IMR-90 (cell line): Measurements from ENCODE around the gene AGAP1. TPM values are rescaled to one million over a fixed set of nuclear protein-coding genes. Genes with fewer than 3 reads are reported as not detected.

Experiments
- ATAC-seq: fragments of 200-7000 bp; cut with Tn5 transposase; 2 replicates; pipeline ENCODE4 v1.9.1; 2020; ENCODE audit warnings: low read depth, mild to moderate bottlenecking, moderate library complexity
- BruUV-seq: library from RNA; stranded (reverse); fragments of 400-500 nt; replicated peaks from 2 replicates; lab custom pipeline; 2021; lab: Mats Ljungman, UMichigan
- CTCF ChIA-PET: fragments of 300-600 bp; formaldehyde crosslinking; extraction: SDS; loops from one replicate; lab custom pipeline; 2021; ENCODE audit warnings: antibody characterized with exemption; lab: Yijun Ruan, JAX
- POLR2A ChIA-PET: fragments of 300-600 bp; sonication (Branson Sonifier 250); formaldehyde crosslinking; loops from one replicate; lab custom pipeline; 2022; ENCODE audit warnings: antibody characterized with exemption; ENCODE audit not compliant: unreplicated experiment; lab: Charles Lee
- DNase-seq: peaks from one replicate; pipeline ENCODE4 v3.0.0; 2013
- H2AFZ ChIP-seq: replicated peaks from 2 replicates; pipeline ENCODE3; 2013; ENCODE audit warnings: low read length, mild to moderate bottlenecking; ENCODE audit not compliant: poor library complexity
- H2AK5ac ChIP-seq: 2 replicates; pipeline ENCODE4 v1.6.1; 2013; ENCODE audit warnings: low read depth, low read length, inconsistent platforms
- H2AK9ac ChIP-seq: replicated peaks from 2 replicates; pipeline ENCODE3; 2013; ENCODE audit warnings: mild to moderate bottlenecking, low read depth, low read length, moderate library complexity; ENCODE audit not compliant: poor library complexity
- H2BK120ac ChIP-seq: 2 replicates; pipeline ENCODE4 v1.6.1; 2013; ENCODE audit warnings: low read depth, low read length, inconsistent platforms
- H2BK15ac ChIP-seq: 3 replicates; pipeline ENCODE4 v1.6.1; 2013; ENCODE audit warnings: low read depth, low read length, inconsistent platforms
- H2BK20ac ChIP-seq: 2 replicates; pipeline ENCODE4 v1.6.1; 2013; ENCODE audit warnings: low read depth, mild to moderate bottlenecking, inconsistent platforms, low read length, moderate library complexity
- H2BK5ac ChIP-seq: 2 replicates; pipeline ENCODE4 v1.6.1; 2013; ENCODE audit warnings: mild to moderate bottlenecking, low read depth, low read length, inconsistent platforms; ENCODE audit not compliant: poor library complexity, severe bottlenecking
- H3K14ac ChIP-seq: replicated peaks from 2 replicates; pipeline ENCODE4 v1.6.1; 2013; ENCODE audit warnings: low read depth, low read length, inconsistent platforms
- H3K18ac ChIP-seq: 2 replicates; pipeline ENCODE4 v1.6.1; 2013; ENCODE audit warnings: low read depth, low read length, control low read depth
- H3K23ac ChIP-seq: 2 replicates; pipeline ENCODE4 v1.6.1; 2013; ENCODE audit warnings: low read depth, low read length, inconsistent platforms
- H3K27ac ChIP-seq: 2 replicates; pipeline ENCODE4 v1.5.1; 2013; ENCODE audit warnings: mild to moderate bottlenecking, control low read depth, low read length; ENCODE audit not compliant: insufficient read depth
- H3K27me3 ChIP-seq: 2 replicates; pipeline ENCODE4 v1.6.1; 2013; ENCODE audit warnings: low read length; ENCODE audit not compliant: control insufficient read depth, insufficient read depth
- H3K36me3 ChIP-seq: 2 replicates; pipeline ENCODE4 v1.6.1; 2013; ENCODE audit warnings: low read length, mixed read lengths; ENCODE audit not compliant: control insufficient read depth, insufficient read depth
- H3K4ac ChIP-seq: 2 replicates; pipeline ENCODE4 v1.6.1; 2013; ENCODE audit warnings: low read depth, low read length, inconsistent platforms
- H3K4me1 ChIP-seq: 2 replicates; pipeline ENCODE4 v1.6.1; 2013; ENCODE audit warnings: low read length, mixed read lengths; ENCODE audit not compliant: control insufficient read depth, insufficient read depth
- H3K4me2 ChIP-seq: 2 replicates; pipeline ENCODE4 v1.6.1; 2013; ENCODE audit warnings: low read depth, mild to moderate bottlenecking, control low read depth, low read length, moderate library complexity
- H3K4me3 ChIP-seq: 2 replicates; pipeline ENCODE4 v1.5.1; 2013; ENCODE audit warnings: low read depth, mild to moderate bottlenecking, control low read depth, low read length, moderate library complexity; ENCODE audit not compliant: insufficient read depth
- H3K56ac ChIP-seq: 2 replicates; pipeline ENCODE4 v1.6.1; 2013; ENCODE audit warnings: low read length, inconsistent platforms; ENCODE audit not compliant: insufficient read depth; ENCODE audit errors: extremely low read depth
- H3K79me1 ChIP-seq, 2 experiments: 2 replicates each; pipeline ENCODE4 v1.6.1; 2013; ENCODE audit warnings: low read length in 2 of 2, inconsistent platforms in 1 of 2, low read depth in 1 of 2
- H3K9ac ChIP-seq: 2 replicates; pipeline ENCODE4 v1.6.1; 2013; ENCODE audit warnings: low read depth, low read length, control low read depth
- H3K9me1 ChIP-seq: 2 replicates; pipeline ENCODE4 v1.6.1; 2013; ENCODE audit warnings: low read length, inconsistent platforms; ENCODE audit not compliant: insufficient read depth
- H3K9me3 ChIP-seq: 2 replicates; pipeline ENCODE4 v1.6.1; 2013; ENCODE audit warnings: low read length; ENCODE audit not compliant: control insufficient read depth, insufficient read depth
- H4K20me1 ChIP-seq: 2 replicates; pipeline ENCODE4 v1.6.1; 2013; ENCODE audit warnings: low read length, inconsistent platforms; ENCODE audit not compliant: insufficient read depth
- H4K5ac ChIP-seq: 2 replicates; pipeline ENCODE4 v1.6.1; 2013; ENCODE audit warnings: mild to moderate bottlenecking, low read depth, low read length, control low read depth
- H4K8ac ChIP-seq, 2 experiments: 2 replicates each; pipeline ENCODE4 v1.6.1; 2013; ENCODE audit warnings: low read depth in 2 of 2, low read length in 2 of 2, control low read depth in 1 of 2, inconsistent platforms in 1 of 2
- H4K91ac ChIP-seq: 2 replicates; pipeline ENCODE4 v1.6.1; 2013; ENCODE audit warnings: low read depth, low read length, inconsistent platforms; ENCODE audit not compliant: insufficient read depth
- BHLHE40 ChIP-seq: fragments of 150-350 bp; IDR thresholded peaks from 2 replicates; pipeline ENCODE4 v1.6.1; 2016; ENCODE audit warnings: mild to moderate bottlenecking, low read depth, low read length
- FOS ChIP-seq: fragments of 150-350 bp; IDR thresholded peaks from 2 replicates; pipeline ENCODE4 v1.6.1; 2016; ENCODE audit warnings: low read depth, low read length
- NFE2L2 ChIP-seq: fragments of 150-350 bp; IDR thresholded peaks from 2 replicates; pipeline ENCODE4 v1.6.1; 2016; ENCODE audit warnings: low read depth, mild to moderate bottlenecking, low read length
- WGBS, 2 experiments: methylation state at CpG; one replicate each; pipeline versions ENCODE4 v1.1.5 to v1.1.7; 2013; ENCODE audit warnings: missing lambda C conversion rate in 2 of 2; ENCODE audit not compliant: insufficient read length in 1 of 2; ENCODE audit errors: extremely low coverage in 2 of 2; 5-methylcytosine and 5-hydroxymethylcytosine counted together
- dilution Hi-C: fragments of 300-500 bp; cut with HindIII; formaldehyde crosslinking; loops from one replicate; pipeline ENCODE4 v1.14.3; 2018; ENCODE audit warnings: low sequenced_read_pairs; ENCODE audit not compliant: unreplicated experiment
- in situ Hi-C: fragments of 300-500 bp; cut with MboI; formaldehyde crosslinking; loops from 3 replicates; pipeline ENCODE4 v1.14.3; 2019; ENCODE audit warnings: low sequenced_read_pairs, inconsistent platforms, mixed read lengths
- intact Hi-C: fragments of 100-400 bp; cut with micrococcal nuclease; formaldehyde crosslinking; loops from 2 replicates; pipeline ENCODE4 v1.10.0; 2022
- polyA plus RNA-seq, 3 experiments: library from polyadenylated mRNA; depleted of rRNA; stranded (reverse); fragments of >200 nt; gene quantifications; 2 replicates each; pipeline ENCODE4 v1.2.3, GENCODE V29; 2012; ENCODE audit warnings: low replicate concordance in 1 of 3
- total RNA-seq: library from RNA; depleted of rRNA; stranded (reverse); fragments of >200 nt; gene quantifications from 2 replicates; pipeline ENCODE4 v1.2.3, GENCODE V29; 2012
- TF ChIP-seq, protein P1 (sequence below): fragments of 150-350 bp; IDR thresholded peaks from 2 replicates; pipeline ENCODE4 v1.6.1; 2017; ENCODE audit warnings: mild to moderate bottlenecking, antibody characterized with exemption, low read length, low read depth
- TF ChIP-seq, protein P2 (sequence below): conservative IDR thresholded peaks from 2 replicates; pipeline ENCODE4 v1.5.1; 2012; ENCODE audit warnings: mild to moderate bottlenecking, low read depth, low read length, improper control_type of control experiment

AGAP1 gene
- total and polyA plus RNA-seq, 2 of the 4 experiments (the other 2 are of a cell fraction): 15.1 to 16.4 TPM

DNA sequence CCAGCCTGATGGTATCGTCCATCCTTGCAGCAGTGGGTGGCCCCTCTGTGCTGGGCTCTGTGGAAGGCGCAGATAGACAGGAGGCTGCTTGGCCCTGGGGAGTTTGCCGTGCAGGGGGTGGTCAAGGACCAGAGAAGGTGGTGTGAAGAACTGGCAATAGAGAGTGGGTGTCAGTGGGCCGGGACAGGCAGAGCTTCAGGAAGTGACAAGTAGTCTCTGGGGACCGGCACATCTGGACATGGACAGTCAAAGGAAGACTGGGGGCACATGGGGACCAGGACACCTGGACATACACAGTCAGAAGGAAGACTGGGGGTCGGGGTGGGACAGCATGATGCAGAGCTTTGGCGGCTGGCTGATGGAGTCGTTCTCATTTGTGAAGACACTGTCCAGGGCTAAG, 335.9 kb downstream of the AGAP1 start:
- H4K91ac ChIP-seq: no peak overlapping the region
- dilution Hi-C loops (no loop called here), intact Hi-C loops (no loop called here), in situ Hi-C loops (no loop called here)
- no peak overlapping the region for H3K14ac ChIP-seq
- no peak overlapping the region for H2BK5ac ChIP-seq
- H2AK9ac ChIP-seq: no peak overlapping the region
- no peak overlapping the region for H3K4ac ChIP-seq
- no peaks in the 10 kb centered on the region for H4K20me1 ChIP-seq
- TF ChIP-seq NFE2L2 (no peak), FOS (no peak), BHLHE40 (no peak)
- TF ChIP-seq, protein P1, sequence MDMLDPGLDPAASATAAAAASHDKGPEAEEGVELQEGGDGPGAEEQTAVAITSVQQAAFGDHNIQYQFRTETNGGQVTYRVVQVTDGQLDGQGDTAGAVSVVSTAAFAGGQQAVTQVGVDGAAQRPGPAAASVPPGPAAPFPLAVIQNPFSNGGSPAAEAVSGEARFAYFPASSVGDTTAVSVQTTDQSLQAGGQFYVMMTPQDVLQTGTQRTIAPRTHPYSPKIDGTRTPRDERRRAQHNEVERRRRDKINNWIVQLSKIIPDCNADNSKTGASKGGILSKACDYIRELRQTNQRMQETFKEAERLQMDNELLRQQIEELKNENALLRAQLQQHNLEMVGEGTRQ: no peak
- TF ChIP-seq, protein P2, sequence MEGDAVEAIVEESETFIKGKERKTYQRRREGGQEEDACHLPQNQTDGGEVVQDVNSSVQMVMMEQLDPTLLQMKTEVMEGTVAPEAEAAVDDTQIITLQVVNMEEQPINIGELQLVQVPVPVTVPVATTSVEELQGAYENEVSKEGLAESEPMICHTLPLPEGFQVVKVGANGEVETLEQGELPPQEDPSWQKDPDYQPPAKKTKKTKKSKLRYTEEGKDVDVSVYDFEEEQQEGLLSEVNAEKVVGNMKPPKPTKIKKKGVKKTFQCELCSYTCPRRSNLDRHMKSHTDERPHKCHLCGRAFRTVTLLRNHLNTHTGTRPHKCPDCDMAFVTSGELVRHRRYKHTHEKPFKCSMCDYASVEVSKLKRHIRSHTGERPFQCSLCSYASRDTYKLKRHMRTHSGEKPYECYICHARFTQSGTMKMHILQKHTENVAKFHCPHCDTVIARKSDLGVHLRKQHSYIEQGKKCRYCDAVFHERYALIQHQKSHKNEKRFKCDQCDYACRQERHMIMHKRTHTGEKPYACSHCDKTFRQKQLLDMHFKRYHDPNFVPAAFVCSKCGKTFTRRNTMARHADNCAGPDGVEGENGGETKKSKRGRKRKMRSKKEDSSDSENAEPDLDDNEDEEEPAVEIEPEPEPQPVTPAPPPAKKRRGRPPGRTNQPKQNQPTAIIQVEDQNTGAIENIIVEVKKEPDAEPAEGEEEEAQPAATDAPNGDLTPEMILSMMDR: no peak
- no peak overlapping the region for H2AFZ ChIP-seq
- H3K9ac ChIP-seq: no peak overlapping the region
- no peak overlapping the region for H3K23ac ChIP-seq
- H3K56ac ChIP-seq: no peak overlapping the region
- H3K4me3 ChIP-seq: no peak overlapping the region
- WGBS, 2 experiments: 90% methylated on average over 6 of the region's 8 CpGs; no CpG with 5 or more reads in 1 of the 2 experiments
- ChIA-PET CTCF (no interaction called here), POLR2A (no interaction called here)
- H3K4me1 ChIP-seq: no peaks in the 10 kb centered on the region
- no peak overlapping the region for H3K4me2 ChIP-seq
- no peak overlapping the region for H2BK20ac ChIP-seq
- no peak for DNase-seq
- no peak overlapping the region for H4K5ac ChIP-seq
- H3K9me3 ChIP-seq: no peaks in the 10 kb centered on the region
- H3K36me3 ChIP-seq: 0 out of 2 replicates have a peak, but pooled peaks cover 3% of the 10 kb centered on the region
- H3K9me1 ChIP-seq: peaks cover 3% of the 10 kb centered on the region; the same call in 1 of the 2 replicates
- no peaks in the 10 kb centered on the region for H3K27me3 ChIP-seq
- no peak overlapping the region for H2AK5ac ChIP-seq
- no peak overlapping the region for H3K18ac ChIP-seq
- no peak overlapping the region for H4K8ac ChIP-seq
- no peak overlapping the region for H3K27ac ChIP-seq
- H2BK120ac ChIP-seq: no peak overlapping the region
- ATAC-seq: no peak
- no TSS peak for BruUV-seq
- H2BK15ac ChIP-seq: no peak overlapping the region
- H3K79me1 ChIP-seq: no peaks in the 10 kb centered on the region; a peak in 1 of 4 replicates
